Measurements from ENCODE around the gene ENGASE. TPM values are rescaled to one million over a fixed set of nuclear protein-coding genes. Genes with fewer than 3 reads are reported as not detected.

ENGASE gene
- total RNA-seq, 1 experiment from 2014 or later, result 22.5 TPM

DNA sequence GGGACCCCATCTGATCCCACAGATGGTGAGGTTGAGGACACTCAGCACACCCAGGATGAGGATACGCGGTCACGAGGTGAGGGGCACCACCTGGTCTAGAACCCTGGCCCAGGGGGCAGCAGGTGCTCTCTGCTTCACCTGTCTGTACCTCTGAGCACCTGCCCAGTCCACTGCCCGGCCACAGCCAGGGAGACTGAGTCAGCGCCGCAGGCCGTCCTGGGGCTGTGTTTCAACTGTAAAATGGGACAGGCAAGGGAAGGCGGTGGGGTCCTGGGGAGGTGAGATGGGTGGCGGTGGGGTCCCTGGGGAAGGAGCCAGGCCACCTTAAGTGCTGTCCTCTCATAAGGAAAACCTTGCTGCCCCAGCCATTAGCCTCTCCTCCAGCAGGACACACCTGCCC lies 60.4 kb downstream of the ENGASE start:
- no peak for DNase-seq (ENCODE audit: low spot score)

DNA sequence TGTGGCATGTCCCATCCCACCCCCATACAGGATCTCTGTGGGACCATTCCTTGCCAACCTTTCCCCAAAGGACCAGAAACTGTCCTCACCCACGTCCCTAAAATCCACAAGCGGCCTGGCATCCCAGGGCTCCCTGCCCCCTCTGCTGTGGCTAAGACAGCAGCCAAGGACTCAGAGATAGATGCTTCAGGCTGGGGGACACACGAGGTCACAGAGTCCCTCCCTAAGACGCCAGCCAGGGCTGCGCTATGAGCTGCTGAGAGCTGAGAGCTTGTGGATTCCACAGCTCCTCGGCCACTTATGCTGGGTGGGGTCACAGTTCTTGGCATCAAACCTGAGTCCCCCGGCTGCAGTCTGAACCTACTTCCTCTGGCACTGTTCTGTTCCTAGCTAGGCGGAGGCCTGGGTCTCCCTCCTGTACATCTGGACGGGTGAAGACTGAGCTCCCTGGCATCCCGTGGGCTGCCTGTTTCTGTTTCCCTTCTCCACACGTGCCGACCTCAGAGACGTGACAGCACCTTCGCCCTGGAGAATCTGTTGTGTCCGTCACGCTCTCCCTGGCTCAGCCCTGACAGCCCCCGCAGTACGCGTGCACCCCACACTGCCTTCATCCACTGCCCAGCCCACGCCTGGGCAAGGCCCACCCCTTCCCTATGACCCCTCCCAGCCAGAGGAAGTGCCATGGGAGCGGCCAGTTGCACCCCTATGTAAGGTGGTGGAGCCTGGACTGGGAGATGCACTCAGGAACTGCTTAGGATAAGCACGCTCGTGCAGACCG lies 61.2 kb downstream of the ENGASE start:
- no peak for DNase-seq (ENCODE audit: low spot score)

Other genes with a start within 250 kb of the ENGASE start
- 36.8 and 42.2 TPM in 2 replicates for gene USP36, start 234.0 kb upstream of the ENGASE start, total RNA-seq (2014; rRNA removed; shearing (Covaris generic))
- 0.05 and 2.1 TPM in 2 replicates for gene CEP295NL, start 171.6 kb upstream of the ENGASE start, total RNA-seq (2014; rRNA removed; shearing (Covaris generic))
- 10.5 and 12.6 TPM in 2 replicates for gene TIMP2, start 149.4 kb upstream of the ENGASE start, total RNA-seq (2014; rRNA removed; shearing (Covaris generic))
- 1,319 and 1,392 TPM in 2 replicates for gene LGALS3BP, start 94.9 kb upstream of the ENGASE start, total RNA-seq (2014; rRNA removed; shearing (Covaris generic))
- 89.2 and 96.4 TPM in 2 replicates for gene CANT1, start 65.1 kb upstream of the ENGASE start, total RNA-seq (2014; rRNA removed; shearing (Covaris generic))
- 3.6 and 7.5 TPM in 2 replicates for gene C1QTNF1, start 50.7 kb upstream of the ENGASE start, total RNA-seq (2014; rRNA removed; shearing (Covaris generic))